Measurements from ENCODE around the gene PCDH15. TPM values are rescaled to one million over a fixed set of nuclear protein-coding genes. Genes with fewer than 3 reads are reported as not detected.

The PCDH15 gene
- total RNA-seq, 3 donors from 2014 or later (not counting 1 experiment from before 2014, with no cell fraction given), result not detected

DNA sequence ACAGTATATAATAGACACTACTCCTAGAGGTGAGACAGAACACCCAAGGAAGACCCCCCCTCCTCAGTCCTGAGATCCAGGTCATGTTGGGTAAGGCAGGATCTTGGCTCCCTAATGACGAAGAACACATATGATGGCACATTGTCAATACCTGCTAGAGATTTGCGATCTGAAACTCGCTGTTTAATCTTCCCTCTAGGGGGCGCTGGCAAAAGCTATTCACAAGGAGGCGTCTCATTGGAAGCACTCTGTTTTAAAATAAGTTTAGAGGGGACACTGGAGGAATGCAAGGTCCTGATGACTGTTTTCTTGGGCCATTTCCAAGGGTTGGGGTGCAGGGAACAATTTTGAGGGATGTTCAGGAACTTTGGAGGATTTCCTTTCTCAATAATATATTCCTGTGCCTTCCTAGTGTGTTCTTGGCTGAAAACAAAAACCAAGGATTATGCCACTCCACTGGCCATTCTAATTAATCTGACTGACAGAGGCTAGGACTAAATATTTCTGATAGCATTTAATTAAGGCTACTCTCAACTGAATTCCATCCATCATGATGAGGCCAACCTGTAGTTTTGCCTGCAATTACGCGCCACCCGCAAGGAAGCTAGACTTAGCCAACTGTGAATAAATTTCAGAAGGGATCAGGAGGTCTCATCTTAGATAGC lies 1014.7 kb downstream of the PCDH15 start:
- Mint-ChIP-seq H3K27ac (no peak overlapping the region), H3K9me3 (peaks cover 14 to 23% of the 10 kb centered on the region in 2 donors), H3K4me3 (no peak overlapping the region), H3K27me3 (ENCODE audit: low read depth in 2 of 2) (no peaks in the 10 kb centered on the region), H3K4me1 (no peaks in the 10 kb centered on the region), H3K36me3 (peaks cover 11% of the 10 kb centered on the region)
- no peak overlapping the region for H3K27ac ChIP-seq (ENCODE audit: low read length)
- no peaks in the 10 kb centered on the region for H3K27me3 ChIP-seq (ENCODE audit: control insufficient read depth, insufficient read depth, low read length)
- ATAC-seq (no peak), DNase-seq (no peak)
- no peak for TF ChIP-seq CTCF (IDR thresholded peaks at IDR 0.05)
- intact Hi-C loops (cut with micrococcal nuclease), result no loop called here
- no peaks in the 10 kb centered on the region for H3K36me3 ChIP-seq (ENCODE audit: control insufficient read depth, insufficient read depth, low read length)
- no peaks in the 10 kb centered on the region for H3K9me3 ChIP-seq (ENCODE audit: control insufficient read depth, insufficient read depth, low read length)
- 91% methylated on average over 8 of the region's 8 CpGs for WGBS (ENCODE audit: insufficient coverage)
- no peaks in the 10 kb centered on the region for H3K4me1 ChIP-seq (ENCODE audit: control insufficient read depth, insufficient read depth, low read length)
- no peak overlapping the region for H3K4me3 ChIP-seq (ENCODE audit: low read length)

DNA sequence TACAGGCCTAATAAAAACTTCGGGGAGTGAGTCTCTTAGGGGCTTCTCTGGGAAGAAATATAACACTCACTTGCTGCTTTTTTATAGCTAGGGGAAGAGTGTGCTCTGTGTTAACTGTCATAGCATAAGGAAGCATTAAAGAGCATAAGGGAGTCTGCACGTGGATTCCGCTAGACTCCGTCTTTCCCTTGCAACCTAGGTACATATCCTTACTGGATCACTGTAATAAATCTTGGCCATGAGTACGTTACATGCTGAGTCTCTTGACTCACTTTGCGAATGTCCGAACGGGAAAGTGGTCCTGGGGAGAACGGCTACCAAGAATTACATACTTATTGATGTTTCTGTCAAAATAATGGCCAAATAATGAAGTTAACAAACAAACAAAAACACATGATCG lies 1029.3 kb downstream of the PCDH15 start:
- Histone ChIP-seq H3K27me3 (ENCODE audit: control insufficient read depth, insufficient read depth, low read length) (no peaks in the 10 kb centered on the region), H3K36me3 (ENCODE audit: control insufficient read depth, insufficient read depth, low read length) (no peaks in the 10 kb centered on the region), H3K4me3 (ENCODE audit: low read length) (no peak overlapping the region), H3K27ac (ENCODE audit: low read length) (no peak overlapping the region), H3K4me1 (ENCODE audit: control insufficient read depth, insufficient read depth, low read length) (no peaks in the 10 kb centered on the region), H3K9me3 (ENCODE audit: control insufficient read depth, insufficient read depth, low read length) (no peaks in the 10 kb centered on the region)
- Mint-ChIP-seq H3K9me3 (peaks cover 10 to 12% of the 10 kb centered on the region in 2 donors), H3K4me1 (no peaks in the 10 kb centered on the region), H3K27me3 (ENCODE audit: low read depth in 2 of 2) (no peaks in the 10 kb centered on the region), H3K27ac (no peak overlapping the region), H3K36me3 (no peaks in the 10 kb centered on the region), H3K4me3 (no peak overlapping the region)
- WGBS (ENCODE audit: insufficient coverage), result 91% methylated on average over 9 of the region's 10 CpGs
- TF ChIP-seq CTCF (IDR thresholded peaks at IDR 0.05), result no peak
- intact Hi-C loops (cut with micrococcal nuclease), result no loop called here
- no peak for DNase-seq
- ATAC-seq, result no peak

- no peaks in the 10 kb centered on the region for H3K36me3 ChIP-seq (ENCODE audit: control insufficient read depth, insufficient read depth, low read length)
- H3K27me3 ChIP-seq (ENCODE audit: control insufficient read depth, insufficient read depth, low read length), result no peaks in the 10 kb centered on the region
- H3K9me3 ChIP-seq (ENCODE audit: control insufficient read depth, insufficient read depth, low read length), result no peaks in the 10 kb centered on the region
- no peak overlapping the region for H3K27ac ChIP-seq (ENCODE audit: low read length)
- DNase-seq (no peak), ATAC-seq (no peak)
- H3K4me1 ChIP-seq (ENCODE audit: control insufficient read depth, insufficient read depth, low read length), result no peaks in the 10 kb centered on the region
- 67% methylated on average over 5 of the region's 6 CpGs for WGBS (ENCODE audit: insufficient coverage)
- no peak overlapping the region for H3K4me3 Mint-ChIP-seq
- no peaks in the 10 kb centered on the region for H3K4me1 Mint-ChIP-seq
- H3K27me3 Mint-ChIP-seq (ENCODE audit: low read depth in 2 of 2), result no peaks in the 10 kb centered on the region
- no peaks in the 10 kb centered on the region for H3K36me3 Mint-ChIP-seq
- H3K4me3 ChIP-seq (ENCODE audit: low read length), result no peak overlapping the region
- TF ChIP-seq CTCF (IDR thresholded peaks at IDR 0.05), result no peak
- peaks cover 12% of the 10 kb centered on the region in 2 donors for H3K9me3 Mint-ChIP-seq
- H3K27ac Mint-ChIP-seq, result no peak overlapping the region
- intact Hi-C loops (cut with micrococcal nuclease), result no loop called here
Measured at GRCh38 chr10:53770903-53771302, 1030.1 kb downstream of the PCDH15 start.

DNA sequence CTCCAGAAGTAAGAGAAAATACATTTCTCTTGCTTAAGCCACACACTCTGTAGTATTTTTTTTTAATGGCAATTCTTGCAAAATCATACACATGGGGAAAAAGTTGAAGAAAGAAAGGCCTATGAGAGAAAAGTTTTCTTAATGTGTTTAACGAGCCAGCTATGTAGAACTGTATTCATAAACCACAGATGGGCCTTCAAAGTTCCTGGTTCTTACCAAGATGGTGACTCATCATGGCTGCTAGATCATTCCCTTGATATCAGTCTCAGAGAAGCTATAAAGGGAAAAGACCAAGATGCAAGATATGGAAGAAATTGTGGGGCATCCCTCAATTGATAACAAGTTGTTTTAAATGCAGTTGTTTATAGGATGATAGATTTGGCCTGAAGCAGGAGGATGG lies 1035.7 kb downstream of the PCDH15 start:
- 87% methylated on average over 1 of the region's 1 CpG for WGBS (ENCODE audit: insufficient coverage)
- H3K4me1 ChIP-seq (ENCODE audit: control insufficient read depth, insufficient read depth, low read length), result no peaks in the 10 kb centered on the region
- peaks cover 3% of the 10 kb centered on the region for H3K9me3 ChIP-seq (ENCODE audit: control insufficient read depth, insufficient read depth, low read length)
- no peak overlapping the region for H3K4me3 Mint-ChIP-seq
- DNase-seq (no peak), ATAC-seq (no peak)
- peaks cover 13 to 16% of the 10 kb centered on the region in 2 donors for H3K9me3 Mint-ChIP-seq
- no peaks in the 10 kb centered on the region for H3K27me3 ChIP-seq (ENCODE audit: control insufficient read depth, insufficient read depth, low read length)
- no peak for TF ChIP-seq CTCF (IDR thresholded peaks at IDR 0.05)
- no peaks in the 10 kb centered on the region for H3K36me3 ChIP-seq (ENCODE audit: control insufficient read depth, insufficient read depth, low read length)
- H3K27ac ChIP-seq (ENCODE audit: low read length), result no peak overlapping the region
- H3K27me3 Mint-ChIP-seq (ENCODE audit: low read depth in 2 of 2), result no peaks in the 10 kb centered on the region
- H3K4me1 Mint-ChIP-seq, result no peaks in the 10 kb centered on the region
- no peak overlapping the region for H3K4me3 ChIP-seq (ENCODE audit: low read length)
- no peak overlapping the region for H3K27ac Mint-ChIP-seq
- H3K36me3 Mint-ChIP-seq, result peaks cover 7% of the 10 kb centered on the region
- intact Hi-C loops (cut with micrococcal nuclease), result no loop called here

All from natural killer cell (primary cell).